Breast epithelium (tissue), 3 donors: ENCODE measurements around the gene RETREG1.

Experiments used
- POLR2A ChIP-seq: fragments of 450-650 bp; IDR thresholded peaks from one replicate; pipeline ENCODE4 v1.6.1; 2016; ENCODE audit warnings: antibody characterized with exemption, mild to moderate bottlenecking, moderate library complexity
- POLR2AphosphoS5 ChIP-seq, 3 donors: sonication (generic); formaldehyde crosslinking; IDR thresholded peaks; one replicate each; pipeline ENCODE4 v1.6.1; 2017; ENCODE audit warnings: antibody characterized with exemption in 3 of 3
- TF ChIP-seq, protein P1 (sequence below), 3 donors: fragments of 450-650 bp; IDR thresholded peaks; one replicate each; pipeline ENCODE4 v1.5.1; 2016 to 2017; ENCODE audit warnings: antibody characterized with exemption in 3 of 3, mild to moderate bottlenecking in 3 of 3, moderate library complexity in 3 of 3

DNA sequence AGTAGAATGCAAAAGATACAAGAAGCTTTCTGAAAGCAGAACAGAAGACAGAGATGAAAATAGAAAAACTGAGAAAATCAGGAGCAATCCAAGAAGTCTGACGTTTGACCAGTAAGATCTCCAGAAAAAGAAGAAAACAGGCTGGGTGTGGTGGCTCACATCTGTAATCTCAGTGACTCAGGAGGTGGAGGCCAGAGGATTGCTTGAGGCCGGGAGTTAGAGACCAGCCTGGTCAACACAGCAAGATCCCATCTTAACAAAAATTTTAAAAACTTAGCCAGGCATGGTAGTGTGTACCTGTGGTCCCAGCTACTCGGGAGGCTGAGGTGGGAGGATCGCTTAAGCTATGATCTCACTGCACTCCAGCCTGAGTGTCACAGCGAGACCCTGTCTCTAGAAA, 15.9 kb downstream of the RETREG1 start:
- TF ChIP-seq, protein P1, sequence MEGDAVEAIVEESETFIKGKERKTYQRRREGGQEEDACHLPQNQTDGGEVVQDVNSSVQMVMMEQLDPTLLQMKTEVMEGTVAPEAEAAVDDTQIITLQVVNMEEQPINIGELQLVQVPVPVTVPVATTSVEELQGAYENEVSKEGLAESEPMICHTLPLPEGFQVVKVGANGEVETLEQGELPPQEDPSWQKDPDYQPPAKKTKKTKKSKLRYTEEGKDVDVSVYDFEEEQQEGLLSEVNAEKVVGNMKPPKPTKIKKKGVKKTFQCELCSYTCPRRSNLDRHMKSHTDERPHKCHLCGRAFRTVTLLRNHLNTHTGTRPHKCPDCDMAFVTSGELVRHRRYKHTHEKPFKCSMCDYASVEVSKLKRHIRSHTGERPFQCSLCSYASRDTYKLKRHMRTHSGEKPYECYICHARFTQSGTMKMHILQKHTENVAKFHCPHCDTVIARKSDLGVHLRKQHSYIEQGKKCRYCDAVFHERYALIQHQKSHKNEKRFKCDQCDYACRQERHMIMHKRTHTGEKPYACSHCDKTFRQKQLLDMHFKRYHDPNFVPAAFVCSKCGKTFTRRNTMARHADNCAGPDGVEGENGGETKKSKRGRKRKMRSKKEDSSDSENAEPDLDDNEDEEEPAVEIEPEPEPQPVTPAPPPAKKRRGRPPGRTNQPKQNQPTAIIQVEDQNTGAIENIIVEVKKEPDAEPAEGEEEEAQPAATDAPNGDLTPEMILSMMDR (IDR thresholded peaks at IDR 0.05) = no peak
- TF ChIP-seq POLR2AphosphoS5 (IDR thresholded peaks at IDR 0.05) (no peak), POLR2A (no peak)
